Astrocyte (in vitro differentiated cells and primary cell): Measurements from ENCODE around the gene DEDD2.

Experiments
- EZH2 ChIP-seq: IDR thresholded peaks from 2 replicates; pipeline ENCODE4 v1.6.1; 2012; ENCODE audit warnings: mild to moderate bottlenecking, low read length, inconsistent platforms; ENCODE audit not compliant: insufficient read depth
- TF ChIP-seq, protein P1 (sequence below): IDR thresholded peaks from 2 replicates; pipeline ENCODE4 v1.5.1; 2011; ENCODE audit warnings: low read depth, mild to moderate bottlenecking, inconsistent platforms, low read length, moderate library complexity; ENCODE audit not compliant: insufficient read depth

DNA sequence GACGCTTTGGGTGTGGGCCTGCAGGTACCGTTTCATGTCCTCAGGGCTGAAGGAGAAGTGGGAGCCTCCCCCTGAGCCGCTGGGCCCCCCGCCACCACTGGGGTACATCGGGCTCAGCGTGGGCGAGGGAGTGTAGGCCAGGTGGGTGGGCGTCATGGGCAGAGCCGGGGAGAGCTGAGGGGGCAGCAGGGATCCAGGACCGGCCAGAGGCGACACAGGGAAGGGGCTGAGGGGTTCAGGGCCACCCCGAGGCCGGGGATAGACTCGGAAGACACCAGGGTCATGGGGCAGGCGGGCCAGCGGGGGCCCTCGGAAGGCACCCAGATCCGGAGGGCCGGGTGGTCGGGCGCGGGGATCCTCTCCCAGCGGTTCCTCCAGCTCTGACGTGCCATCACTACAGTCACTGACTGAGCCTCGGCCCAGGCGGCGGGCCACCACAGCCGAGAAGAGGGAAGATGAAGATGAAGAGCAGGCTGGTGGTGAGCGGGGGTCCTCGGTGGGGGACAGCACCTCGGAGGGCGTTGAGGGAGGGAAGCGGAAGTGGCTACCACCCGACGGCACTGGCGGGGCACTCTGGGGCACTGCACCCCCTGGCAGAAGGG, 31.8 kb upstream of the DEDD2 start:
- TF ChIP-seq EZH2: no peak
- TF ChIP-seq, protein P1, sequence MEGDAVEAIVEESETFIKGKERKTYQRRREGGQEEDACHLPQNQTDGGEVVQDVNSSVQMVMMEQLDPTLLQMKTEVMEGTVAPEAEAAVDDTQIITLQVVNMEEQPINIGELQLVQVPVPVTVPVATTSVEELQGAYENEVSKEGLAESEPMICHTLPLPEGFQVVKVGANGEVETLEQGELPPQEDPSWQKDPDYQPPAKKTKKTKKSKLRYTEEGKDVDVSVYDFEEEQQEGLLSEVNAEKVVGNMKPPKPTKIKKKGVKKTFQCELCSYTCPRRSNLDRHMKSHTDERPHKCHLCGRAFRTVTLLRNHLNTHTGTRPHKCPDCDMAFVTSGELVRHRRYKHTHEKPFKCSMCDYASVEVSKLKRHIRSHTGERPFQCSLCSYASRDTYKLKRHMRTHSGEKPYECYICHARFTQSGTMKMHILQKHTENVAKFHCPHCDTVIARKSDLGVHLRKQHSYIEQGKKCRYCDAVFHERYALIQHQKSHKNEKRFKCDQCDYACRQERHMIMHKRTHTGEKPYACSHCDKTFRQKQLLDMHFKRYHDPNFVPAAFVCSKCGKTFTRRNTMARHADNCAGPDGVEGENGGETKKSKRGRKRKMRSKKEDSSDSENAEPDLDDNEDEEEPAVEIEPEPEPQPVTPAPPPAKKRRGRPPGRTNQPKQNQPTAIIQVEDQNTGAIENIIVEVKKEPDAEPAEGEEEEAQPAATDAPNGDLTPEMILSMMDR: no peak
